ENCODE measurements around the gene BICD1. TPM values are rescaled to one million over a fixed set of nuclear protein-coding genes. Genes with fewer than 3 reads are reported as not detected.
"Not testable (repeated sequence)": the region's sequence is repeated elsewhere in the genome, so short reads cannot be mapped to it uniquely, and the experiment has no call there.

Gene BICD1
- total and polyA plus RNA-seq, 7 donors = 0.60 to 16.0 (median 9.4) TPM

- intact Hi-C loops (cut with DNase I) = no loop called here
- H3K9me3 ChIP-seq = no peaks in the 10 kb centered on the region
- TF ChIP-seq CTCF (IDR thresholded peaks at IDR 0.05) = no peak
- TF ChIP-seq POLR2AphosphoS5 (IDR thresholded peaks at IDR 0.05) = no peak
- no peak for TF ChIP-seq EP300 (IDR thresholded peaks at IDR 0.05)
- no peak for TF ChIP-seq POLR2A (IDR thresholded peaks at IDR 0.05)
- no peaks in the 10 kb centered on the region for H3K36me3 ChIP-seq
- H3K27me3 ChIP-seq = no peaks in the 10 kb centered on the region
- H3K4me3 ChIP-seq = no peak overlapping the region
- WGBS, 2 donors = 57 to 80% methylated on average over 1 of the region's 1 CpG
- no peak overlapping the region for H3K27ac ChIP-seq
- no peak for DNase-seq
- H3K4me1 ChIP-seq = peaks cover 0 to 14% (median 2%) of the 10 kb centered on the region in 4 donors
Observed at GRCh38 chr12:32091696-32092095, 15.0 kb upstream of the BICD1 start.

GRCh38 chr12:32098112-32098511 lies 8.5 kb upstream of the BICD1 start:
- Histone ChIP-seq H3K27ac (no peak overlapping the region), H3K4me3 (no peak overlapping the region), H3K36me3 (no peaks in the 10 kb centered on the region), H3K9me3 (no peaks in the 10 kb centered on the region), H3K27me3 (no peaks in the 10 kb centered on the region), H3K4me1 (peaks cover 0 to 5% (median 0%) of the 10 kb centered on the region in 4 donors)
- TF ChIP-seq POLR2AphosphoS5 (IDR thresholded peaks at IDR 0.05) = no peak
- no peak for TF ChIP-seq EP300 (IDR thresholded peaks at IDR 0.05)
- WGBS, 2 donors = 25 to 65% methylated on average over 4 of the region's 4 CpGs
- intact Hi-C loops (cut with DNase I) = no loop called here
- no peak for DNase-seq

- no CpG with 5 or more reads among the region's 1 CpG for WGBS, 2 donors
- DNase-seq; H3K36me3 ChIP-seq; H3K9me3 ChIP-seq; intact Hi-C loops (cut with DNase I); H3K27ac ChIP-seq; H3K4me3 ChIP-seq; H3K4me1 ChIP-seq; H3K27me3 ChIP-seq: not testable (repeated sequence)
Observed at GRCh38 chr12:32099275-32099674, 7.4 kb upstream of the BICD1 start.

- Histone ChIP-seq H3K4me3 (no peak overlapping the region), H3K27me3 (no peaks in the 10 kb centered on the region), H3K36me3 (no peaks in the 10 kb centered on the region), H3K4me1 (no peaks in the 10 kb centered on the region), H3K27ac (no peak overlapping the region), H3K9me3 (no peaks in the 10 kb centered on the region)
- TF ChIP-seq POLR2A (IDR thresholded peaks at IDR 0.05) = no peak
- no peak for TF ChIP-seq CTCF (IDR thresholded peaks at IDR 0.05)
- no peak for TF ChIP-seq POLR2AphosphoS5 (IDR thresholded peaks at IDR 0.05)
- TF ChIP-seq EP300 (IDR thresholded peaks at IDR 0.05) = no peak
- WGBS, 2 donors = 93 to 96% methylated on average over 3 to 4 of the region's 4 CpGs
- no peak for DNase-seq
- intact Hi-C loops (cut with DNase I) = no loop called here
Observed at GRCh38 chr12:32100361-32100760, 6.3 kb upstream of the BICD1 start.

GRCh38 chr12:32100888-32101287 lies 5.8 kb upstream of the BICD1 start:
- Histone ChIP-seq H3K9me3 (no peaks in the 10 kb centered on the region), H3K4me3 (no peak overlapping the region), H3K27me3 (no peaks in the 10 kb centered on the region), H3K36me3 (no peaks in the 10 kb centered on the region), H3K4me1 (peaks cover 0 to 2% (median under 1%) of the 10 kb centered on the region in 4 donors), H3K27ac (no peak overlapping the region)
- 78 to 95% methylated on average over 5 of the region's 5 CpGs for WGBS, 2 donors
- DNase-seq = no peak
- intact Hi-C loops (cut with DNase I) = no loop called here
- TF ChIP-seq EP300 (IDR thresholded peaks at IDR 0.05) = no peak
- no peak for TF ChIP-seq POLR2A (IDR thresholded peaks at IDR 0.05)
- TF ChIP-seq CTCF (IDR thresholded peaks at IDR 0.05) = no peak
- TF ChIP-seq POLR2AphosphoS5 (IDR thresholded peaks at IDR 0.05) = no peak

- DNase-seq = no peak
- 78 to 92% methylated on average over 3 of the region's 3 CpGs for WGBS, 2 donors
- Histone ChIP-seq H3K27ac (no peak overlapping the region), H3K27me3 (no peaks in the 10 kb centered on the region), H3K4me1 (peaks cover 0 to 7% (median 3%) of the 10 kb centered on the region in 4 donors), H3K9me3 (no peaks in the 10 kb centered on the region), H3K4me3 (no peak overlapping the region), H3K36me3 (no peaks in the 10 kb centered on the region)
- intact Hi-C loops (cut with DNase I) = no loop called here
- TF ChIP-seq EP300 (IDR thresholded peaks at IDR 0.05) = no peak
- TF ChIP-seq POLR2A (IDR thresholded peaks at IDR 0.05) = no peak
- TF ChIP-seq POLR2AphosphoS5 (IDR thresholded peaks at IDR 0.05) = no peak
- TF ChIP-seq CTCF (IDR thresholded peaks at IDR 0.05) = no peak
Observed at GRCh38 chr12:32102234-32102633, 4.4 kb upstream of the BICD1 start.
